NCI-H146 treated with DMSO at 0.1 percent for 48 hours (cell line): ENCODE measurements around the gene ETNK2.
A peak's percentile ranks its signal among the peaks of the same experiment; 100 is the strongest.

ENCODE experiments used
- DNase-seq: peaks from one replicate; lab custom pipeline; 2025; ENCODE audit not compliant: unreplicated experiment; lab: John Stamatoyannopoulos, UW

The ETNK2 gene

DNA sequence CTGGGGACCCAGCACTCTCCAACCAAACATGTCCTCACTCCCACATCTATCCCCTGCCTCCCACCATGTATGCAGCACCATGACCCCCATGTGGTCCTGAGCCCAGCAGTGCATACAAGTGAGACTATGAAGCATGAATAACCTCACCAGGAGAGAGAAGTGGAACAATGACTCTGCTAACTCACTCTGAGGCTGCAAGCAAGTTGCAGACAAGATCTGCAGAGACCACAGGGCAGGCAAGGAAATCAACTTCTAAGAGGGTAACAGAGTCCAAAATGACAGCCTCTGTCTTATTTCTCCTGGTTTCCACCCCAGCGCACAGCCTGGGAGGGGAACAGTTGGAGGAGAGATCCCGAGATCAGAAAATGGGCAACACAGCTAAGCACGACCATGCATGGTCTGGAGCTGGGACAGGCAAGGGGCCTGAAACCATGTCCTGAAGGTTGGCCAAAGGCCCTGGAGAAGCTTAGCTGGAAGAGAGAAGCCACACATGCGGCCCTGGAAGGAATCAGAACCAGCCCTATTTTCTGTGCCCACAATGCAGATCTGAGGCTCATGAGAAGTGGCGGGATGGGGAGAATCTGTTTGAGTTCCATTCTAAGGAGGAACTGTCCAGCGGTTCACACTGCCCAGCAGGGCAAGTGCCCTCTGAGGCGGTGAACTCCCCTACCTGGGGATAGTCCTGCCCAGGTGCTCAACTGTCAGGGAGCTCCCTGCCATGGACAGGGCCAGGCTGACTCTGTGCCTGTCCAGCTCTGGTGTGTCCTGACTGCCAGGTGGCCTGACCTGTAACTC lies 26.8 kb upstream of the ETNK2 start:
- no peak for DNase-seq

DNA sequence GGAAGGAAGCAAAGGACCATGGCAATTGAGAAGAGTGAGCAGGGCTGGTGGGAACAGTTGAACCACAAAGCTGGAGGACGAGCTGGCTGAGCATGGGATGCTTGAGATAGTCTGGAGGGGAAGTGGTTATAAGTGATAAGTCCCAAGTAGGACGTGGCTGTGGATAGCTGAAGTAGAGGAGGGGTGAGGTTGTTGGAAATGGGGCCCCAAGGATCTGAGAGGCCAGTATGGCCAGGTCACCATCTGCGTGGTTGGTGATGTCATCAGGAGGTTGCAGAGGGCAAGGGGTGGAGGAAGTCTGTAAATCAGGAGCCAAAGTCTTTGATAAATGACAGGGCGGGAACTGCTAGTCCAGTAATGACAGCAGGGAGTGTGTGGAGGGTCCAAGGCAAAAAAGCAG lies 25.3 kb upstream of the ETNK2 start:
- DNase-seq: no peak

DNA sequence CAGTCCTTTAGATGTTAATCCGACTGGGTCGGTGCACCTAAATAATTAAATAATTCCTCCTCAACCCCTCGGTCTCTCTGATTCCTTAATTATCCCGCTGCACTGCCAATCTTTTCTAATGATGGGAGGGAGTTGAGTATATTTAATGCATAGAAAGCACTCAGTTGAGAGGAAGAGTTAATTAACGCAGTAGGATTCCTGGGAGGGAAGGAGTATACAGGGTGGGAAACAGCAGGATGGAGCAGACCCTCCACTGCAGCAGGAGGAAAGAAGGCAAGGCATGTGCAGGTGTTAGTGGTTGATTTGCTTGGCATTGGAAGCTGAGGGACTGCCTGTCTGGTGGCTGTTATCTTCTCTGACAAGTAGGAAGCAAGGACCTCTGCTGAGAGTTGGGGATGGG lies 24.2 kb upstream of the ETNK2 start:
- no peak for DNase-seq

DNA sequence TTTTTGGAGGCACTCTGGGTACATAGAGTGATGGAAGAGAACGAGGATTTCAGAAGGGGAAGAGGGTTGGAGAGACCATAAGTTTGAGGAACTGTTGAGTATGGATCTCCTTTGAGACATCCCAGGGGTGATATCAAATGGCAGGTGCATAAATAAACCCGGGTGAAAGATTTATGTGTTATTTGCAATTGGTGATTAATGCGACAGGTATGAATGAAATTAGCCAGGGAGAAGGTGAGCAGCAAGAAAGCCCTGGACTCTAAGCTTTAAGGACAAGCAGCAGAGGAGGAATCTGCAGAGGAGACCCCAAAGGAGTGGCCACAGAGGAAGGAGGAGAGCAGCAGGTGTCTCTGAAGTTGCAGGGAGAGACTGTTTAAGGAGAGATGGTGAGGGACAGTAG lies 23.1 kb upstream of the ETNK2 start:
- no peak for DNase-seq

DNA sequence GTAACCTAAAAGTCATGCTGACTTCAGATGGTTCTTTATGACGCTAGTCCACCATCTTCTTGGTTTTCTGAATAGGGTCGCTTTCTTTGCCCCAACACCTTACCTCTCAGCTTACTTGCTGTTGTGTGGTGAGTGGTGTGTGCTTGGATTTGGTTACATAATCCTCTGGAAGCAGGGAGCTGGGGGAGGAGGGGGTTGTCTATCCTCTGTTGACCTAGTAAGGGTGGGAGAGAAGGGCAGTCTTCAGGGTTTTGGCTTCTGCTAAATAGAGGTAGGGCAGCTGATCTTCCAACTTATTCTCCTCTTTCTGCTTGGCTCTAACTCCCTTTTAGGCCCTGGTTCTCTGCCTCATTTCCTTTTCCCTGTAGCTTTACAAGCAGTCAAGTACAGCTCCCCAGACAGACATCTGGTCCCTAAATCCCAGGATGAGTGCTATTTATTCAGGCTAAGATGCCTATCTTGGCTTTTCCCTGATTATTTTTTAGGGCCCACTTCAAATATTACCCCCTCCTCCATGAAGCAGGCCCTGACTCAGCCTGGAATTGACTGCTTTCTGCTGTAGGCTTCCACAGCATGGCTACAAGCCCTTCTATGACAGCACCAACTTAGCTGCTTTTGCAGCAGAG lies 20.7 kb upstream of the ETNK2 start:
- no peak for DNase-seq

DNA sequence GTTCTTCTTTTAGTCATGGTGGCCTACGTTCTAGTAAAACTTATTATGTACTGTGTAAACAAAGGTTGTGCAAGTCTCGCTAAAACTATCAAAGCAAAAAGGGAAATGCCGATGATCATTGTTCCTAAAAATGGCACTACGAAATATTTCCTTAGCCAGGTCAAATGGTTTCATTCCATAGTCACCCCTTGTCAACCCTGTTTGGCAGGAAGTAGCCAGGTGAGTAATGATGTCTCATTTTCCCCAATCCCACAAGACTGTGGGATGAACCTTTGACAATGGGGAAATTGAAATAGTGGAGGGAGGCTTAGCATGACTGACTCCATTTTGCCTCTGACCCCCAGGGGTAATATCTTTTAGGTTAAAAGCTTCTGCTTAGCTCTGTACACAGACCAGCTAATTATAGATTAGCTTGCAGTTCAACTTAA lies 19.9 kb upstream of the ETNK2 start:
- no peak for DNase-seq

DNA sequence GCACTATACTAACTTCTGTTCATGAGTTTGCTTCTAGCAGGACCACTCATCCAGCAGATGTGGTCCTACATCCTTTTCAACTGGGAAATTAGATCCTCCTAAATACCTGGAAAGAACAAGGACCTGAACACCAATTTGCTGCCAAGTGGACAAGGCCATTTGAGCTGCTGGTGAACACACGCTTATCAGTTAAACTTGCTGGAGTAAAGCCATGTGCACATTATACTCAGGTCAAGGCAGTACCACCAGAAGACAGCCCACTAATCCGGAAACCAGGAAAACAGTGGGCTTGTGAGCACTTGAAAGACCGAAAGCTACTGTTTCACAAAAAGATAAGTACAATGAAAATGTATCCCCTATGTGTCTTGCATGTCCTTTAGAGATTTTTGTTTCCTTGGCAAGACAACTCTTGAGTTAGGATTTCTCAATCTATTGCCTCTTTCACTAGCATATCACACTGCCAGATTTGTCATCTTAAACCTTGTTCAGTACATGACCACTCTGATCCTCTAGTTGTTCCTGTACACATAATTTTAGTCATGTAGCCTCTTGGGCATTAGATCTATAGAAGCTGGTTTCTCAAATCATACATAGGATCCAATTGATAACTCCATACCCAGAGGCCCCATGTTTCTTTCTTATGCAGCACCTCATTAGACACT lies 18.8 kb upstream of the ETNK2 start:
- no peak for DNase-seq

DNA sequence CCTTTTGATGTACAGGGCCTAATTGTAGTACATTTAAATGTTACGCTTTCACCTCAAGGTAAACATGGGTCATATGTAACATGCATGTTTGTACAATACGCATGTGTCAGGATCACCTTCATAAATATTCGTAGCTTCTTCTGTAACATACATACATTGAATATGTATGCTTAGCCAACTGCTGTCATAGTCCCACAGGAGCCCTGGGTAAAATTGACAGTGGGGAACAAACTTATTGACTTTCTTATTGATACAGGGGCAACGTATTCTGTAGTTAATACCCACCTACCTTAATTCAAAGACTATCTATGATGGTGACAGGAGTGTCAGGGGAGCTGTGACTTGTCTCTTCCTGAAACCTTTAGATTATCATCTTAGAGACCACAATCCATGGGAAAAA lies 18.0 kb upstream of the ETNK2 start:
- DNase-seq: no peak

DNA sequence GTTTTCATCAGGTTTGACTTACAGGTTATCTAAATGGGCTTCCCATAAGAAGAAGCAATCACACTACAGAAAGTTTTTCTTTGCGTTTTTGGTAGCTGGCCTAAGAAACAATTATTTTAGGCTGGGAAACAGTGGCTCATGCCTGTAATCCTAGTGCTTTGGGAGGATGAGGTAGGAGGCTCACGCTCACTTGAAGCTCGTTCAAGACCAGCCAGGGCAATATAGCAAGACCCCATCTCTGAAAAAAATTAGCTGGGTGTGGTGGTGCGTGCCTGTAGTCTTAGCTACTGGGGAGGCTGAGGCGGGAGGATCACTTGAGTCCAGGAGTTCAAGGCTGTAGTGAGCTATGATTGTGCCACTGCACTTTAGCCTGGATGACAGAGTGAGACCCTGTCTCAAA lies 15.9 kb upstream of the ETNK2 start:
- no peak for DNase-seq

DNA sequence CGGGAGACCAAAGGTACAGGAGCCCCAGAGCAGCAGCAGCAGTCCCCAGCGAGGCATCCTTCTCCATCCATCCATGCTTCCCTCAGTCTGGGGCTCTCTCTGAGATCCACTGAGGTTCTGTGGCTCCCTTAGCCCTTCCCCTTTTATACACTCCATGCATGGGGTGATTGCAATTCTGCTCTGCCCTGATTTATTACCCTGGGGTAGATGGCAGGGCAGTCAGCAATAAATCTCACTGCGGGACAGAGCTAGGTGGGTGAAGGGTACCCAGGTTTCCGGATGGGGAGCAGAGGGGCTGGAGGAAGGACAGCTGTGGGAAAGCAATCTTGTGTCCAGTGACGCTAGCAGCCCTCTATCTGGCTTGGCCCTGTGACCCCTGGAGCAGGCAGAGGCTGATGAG lies 14.4 kb upstream of the ETNK2 start, which contains the start of gene REN:
Gene REN, minus strand, starts transcription at position 119 of the 400 bp plus-strand sequence. Its CDS starts 44 bp downstream, at position 75.
- DNase-seq: no peak

DNA sequence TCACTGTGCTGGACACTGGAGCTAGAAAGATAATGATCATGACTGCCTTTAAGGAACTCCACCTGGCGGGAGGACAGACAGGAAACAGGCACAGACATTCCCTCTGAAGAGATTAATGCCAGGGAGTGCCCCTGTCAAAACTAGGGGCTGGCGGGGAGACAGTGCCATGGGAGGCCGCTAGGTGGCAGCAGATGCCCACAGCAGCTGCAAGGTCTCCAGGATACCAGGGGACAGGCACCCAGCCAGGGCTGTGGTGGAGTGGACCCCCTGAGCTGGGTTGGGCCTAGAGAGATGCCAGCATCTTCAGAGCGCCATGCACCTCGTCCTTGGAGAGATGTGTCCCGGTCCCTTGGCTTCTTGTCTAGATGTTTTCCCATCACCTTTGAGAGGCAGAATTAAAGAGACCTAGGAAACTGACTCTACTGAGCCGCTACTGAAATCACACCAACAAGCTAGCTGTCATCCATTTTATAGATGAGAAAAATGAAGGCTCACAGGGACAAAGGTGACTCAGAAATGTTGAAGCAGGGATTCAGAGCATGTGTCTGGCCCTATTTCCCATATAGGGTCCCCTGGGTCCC lies 10.7 kb upstream of the ETNK2 start:
- peak; percentile 73 for DNase-seq

DNA sequence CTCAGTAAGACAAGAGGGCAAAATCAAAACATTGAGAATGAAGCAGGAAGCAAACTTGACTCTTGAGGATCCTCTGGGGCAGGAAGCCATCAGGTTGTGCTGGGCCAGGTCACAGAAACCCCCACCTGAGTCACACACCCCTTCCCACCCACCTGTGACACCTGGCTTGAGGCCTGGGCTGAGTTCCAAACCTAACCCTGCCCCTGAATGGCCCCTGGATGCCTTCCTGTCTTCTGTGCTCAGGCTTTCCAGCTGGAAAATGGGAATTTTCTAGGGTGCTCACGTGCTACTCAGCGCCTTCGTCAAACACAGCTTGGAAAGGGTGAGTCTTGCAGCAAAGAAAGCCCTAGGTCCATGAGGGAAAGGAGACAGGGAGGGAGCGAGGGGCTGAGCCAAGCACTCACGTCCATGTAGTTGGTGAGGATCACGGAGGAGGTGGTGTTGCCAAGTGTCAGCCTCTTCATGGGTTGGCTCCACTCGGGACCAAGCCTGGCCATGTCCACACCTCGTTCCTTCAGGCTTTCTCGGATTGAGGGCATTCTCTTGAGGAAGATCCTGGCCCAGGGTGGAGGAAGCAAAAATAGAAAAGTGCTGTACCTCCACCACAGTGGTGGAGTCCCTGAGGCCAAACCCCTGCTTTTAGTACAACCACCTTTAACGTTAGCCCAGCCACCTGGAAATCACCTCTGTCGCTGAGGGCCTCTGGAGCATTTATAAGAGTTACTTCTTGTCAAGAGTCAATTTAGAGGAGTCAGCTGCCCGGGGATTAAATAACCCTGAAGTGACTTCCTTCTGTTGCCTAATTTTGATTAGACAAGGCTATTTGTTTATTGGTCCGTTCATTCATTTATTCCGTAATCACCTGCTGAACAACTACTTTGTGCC lies 10.0 kb upstream of the ETNK2 start:
- no peak for DNase-seq

DNA sequence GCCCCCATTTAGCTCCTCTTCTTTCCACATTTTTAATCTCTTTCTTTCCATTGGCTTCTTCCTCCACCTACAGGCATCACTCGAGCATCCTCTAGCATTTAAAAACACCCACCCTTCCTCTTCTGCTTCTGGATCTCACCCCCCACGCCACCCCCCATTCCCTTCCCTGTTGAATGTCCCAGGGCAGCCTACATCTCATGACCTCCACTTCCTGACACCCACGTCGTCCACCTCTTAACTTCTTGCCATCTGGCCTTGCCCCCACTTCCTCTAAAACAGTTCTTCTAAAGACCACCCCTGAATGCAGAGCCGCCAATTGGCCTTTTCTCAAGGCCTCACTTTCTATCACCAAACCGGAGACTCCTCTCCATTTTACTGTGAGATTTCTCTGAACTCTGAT lies 6.1 kb upstream of the ETNK2 start:
- no peak for DNase-seq

DNA sequence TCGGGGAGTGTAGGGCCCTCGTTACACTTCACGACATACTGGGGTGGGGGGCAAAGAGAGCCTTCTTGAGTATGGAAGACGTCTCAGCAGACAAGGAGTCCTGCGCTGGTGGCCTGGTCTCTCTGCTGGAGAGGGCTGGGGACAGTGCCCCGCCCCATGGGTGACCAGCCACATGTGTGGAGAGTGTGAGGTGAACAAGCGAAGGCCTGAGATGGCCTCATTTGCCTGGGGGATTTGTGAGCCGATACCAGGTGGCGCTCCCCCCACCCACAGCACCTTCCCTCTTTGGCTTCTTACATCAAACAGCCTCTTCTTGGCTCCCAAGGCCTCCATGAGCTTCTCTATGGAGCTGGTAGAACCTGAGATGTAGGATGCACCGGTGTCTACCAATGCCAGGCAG lies 4.0 kb upstream of the ETNK2 start:
- no peak for DNase-seq

DNA sequence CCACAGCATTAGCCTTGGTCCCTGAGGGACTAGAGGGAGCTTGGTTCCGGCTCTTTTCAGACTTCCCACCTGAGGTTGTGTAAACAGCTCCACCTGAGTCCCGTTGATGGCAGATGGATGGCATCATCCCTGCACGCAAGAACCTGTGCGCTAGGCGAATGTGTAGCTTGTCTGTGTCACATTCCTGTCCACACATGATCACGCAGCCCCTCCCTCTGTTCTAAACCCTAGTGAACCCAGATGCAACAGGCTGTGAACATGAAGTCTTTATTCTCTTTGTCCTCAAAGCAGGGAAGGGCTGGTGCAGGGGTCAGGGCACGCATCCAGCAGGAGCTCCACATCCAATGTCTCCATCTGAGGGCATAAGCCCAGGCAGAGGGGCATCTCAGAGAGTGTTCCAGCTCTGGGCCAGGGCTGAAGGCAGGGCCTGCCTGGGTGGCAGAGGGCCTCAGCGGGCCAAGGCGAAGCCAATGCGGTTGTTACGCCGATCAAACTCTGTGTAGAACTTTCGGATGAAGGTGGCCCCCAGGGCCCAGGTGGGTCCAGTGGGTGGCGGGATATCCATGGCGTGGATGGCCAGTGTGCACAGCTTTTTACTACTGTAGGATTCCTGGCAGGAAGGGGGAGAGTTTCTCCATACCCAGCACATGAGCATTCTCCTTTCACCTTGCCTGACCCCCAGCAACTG lies 2.9 kb upstream of the ETNK2 start:
- no peak for DNase-seq

DNA sequence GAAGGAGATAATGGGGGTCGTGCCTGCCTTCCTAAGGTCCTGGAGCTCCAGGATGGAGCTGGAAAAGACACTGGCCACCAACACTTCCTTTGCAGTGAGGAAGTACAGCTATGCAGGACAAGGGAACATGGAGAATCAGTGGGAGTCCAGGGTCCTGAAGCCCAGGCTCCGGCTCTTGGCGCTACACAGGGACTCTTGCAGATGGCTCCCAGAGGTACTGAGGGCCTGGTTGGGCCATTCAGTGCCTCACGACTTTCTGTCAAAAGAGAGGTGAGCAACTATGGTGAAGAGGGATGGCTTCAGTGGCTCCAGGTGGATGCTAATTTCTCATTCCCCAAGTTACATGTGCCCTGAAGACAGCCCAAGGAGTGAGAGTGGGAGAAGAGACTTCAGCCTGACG lies 1.8 kb upstream of the ETNK2 start:
- no peak for DNase-seq

DNA sequence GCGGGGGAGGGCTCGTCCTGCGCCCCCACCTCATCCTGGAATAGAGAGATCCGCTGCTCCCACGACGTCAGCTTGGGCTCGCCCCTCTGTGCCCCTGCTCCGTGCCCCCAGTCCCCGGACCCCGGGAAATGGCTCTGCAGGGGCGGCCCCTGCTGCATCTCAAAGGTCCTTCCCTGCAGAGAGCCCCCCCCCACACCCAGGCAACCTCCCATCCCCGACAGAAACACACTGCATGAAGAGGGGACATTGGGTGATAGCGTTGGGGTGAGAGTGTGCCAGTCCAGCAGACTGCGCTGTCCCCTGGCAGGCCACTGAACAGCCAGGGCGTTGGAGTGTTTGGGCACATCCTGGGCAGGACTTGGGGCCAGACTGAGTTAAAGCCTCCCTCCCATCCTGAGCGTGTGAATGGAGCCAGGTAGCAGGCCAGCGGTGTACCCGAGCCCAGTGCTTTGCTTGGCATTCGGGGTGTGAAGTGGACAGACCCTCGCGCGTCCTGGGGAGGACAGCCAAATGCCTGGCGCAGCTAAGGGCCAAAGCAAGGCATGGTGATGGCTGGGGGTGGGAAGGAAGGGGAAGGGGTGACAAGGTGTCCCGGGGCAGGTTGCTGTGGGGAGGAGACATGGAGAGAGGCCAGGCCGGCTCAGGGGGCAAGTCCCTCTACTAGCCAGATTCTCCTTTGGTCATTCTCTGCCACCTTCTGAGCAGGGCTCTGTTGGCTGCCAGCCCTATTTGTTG lies 633 bp upstream of the ETNK2 start:
- DNase-seq: no peak

DNA sequence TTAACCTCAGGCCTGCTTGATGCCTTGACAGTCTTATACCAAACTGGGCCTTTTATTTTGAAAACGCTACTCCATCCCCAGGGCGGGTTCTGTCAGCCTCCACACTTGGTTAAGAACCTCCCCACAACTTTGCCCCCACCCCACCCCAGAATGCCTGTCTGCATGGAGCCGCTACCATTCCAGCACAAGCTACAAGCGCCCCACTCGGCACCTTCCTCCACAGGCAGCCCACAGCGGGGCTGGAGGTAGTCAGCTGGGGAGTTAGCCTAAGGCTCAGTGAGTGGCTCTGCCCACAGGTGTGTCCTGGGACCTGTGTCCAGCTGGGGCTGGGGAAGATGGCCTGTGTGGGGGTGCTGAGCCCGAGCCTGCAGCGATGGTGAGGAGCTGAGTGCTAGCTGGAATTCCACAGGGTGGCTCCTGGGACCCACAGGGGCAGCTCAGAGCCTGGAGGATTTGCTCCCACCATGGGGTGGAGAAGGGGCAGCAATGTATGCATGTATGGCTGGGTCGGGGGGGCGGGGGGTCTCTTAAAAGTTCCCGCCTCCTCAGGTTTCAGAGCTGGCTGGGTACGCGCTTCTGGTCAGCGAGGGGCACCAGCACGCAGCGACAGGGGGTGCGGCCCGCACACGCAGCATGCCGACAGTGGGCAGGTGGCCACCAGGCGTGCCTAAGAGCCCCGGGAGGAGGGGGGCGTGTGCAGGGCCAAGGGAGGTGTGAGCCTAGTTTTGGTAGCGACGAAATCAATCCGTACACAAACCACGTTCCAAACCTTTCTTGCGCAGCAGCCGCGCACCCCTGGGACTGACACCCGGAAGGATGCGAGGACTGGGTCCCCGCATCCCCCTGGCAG lies 917 bp downstream of the ETNK2 start:
- no peak for DNase-seq
